Hepatocyte (in vitro differentiated cells): ENCODE results near the gene RNF4.

ENCODE experiments used
- EZH2 ChIP-seq: fragments of 200-600 bp; sonication (generic); IDR thresholded peaks from 2 replicates; pipeline ENCODE4 v1.6.1; 2016; ENCODE audit warnings: antibody characterized with exemption, mild to moderate bottlenecking, borderline replicate concordance
- TF ChIP-seq, protein P1 (sequence below): fragments of 200-600 bp; sonication (generic); IDR thresholded peaks from 2 replicates; pipeline ENCODE4 v1.5.1; 2016; ENCODE audit warnings: antibody characterized with exemption, mild to moderate bottlenecking; ENCODE audit not compliant: poor library complexity

- TF ChIP-seq EZH2, result no peak
- TF ChIP-seq, protein P1, sequence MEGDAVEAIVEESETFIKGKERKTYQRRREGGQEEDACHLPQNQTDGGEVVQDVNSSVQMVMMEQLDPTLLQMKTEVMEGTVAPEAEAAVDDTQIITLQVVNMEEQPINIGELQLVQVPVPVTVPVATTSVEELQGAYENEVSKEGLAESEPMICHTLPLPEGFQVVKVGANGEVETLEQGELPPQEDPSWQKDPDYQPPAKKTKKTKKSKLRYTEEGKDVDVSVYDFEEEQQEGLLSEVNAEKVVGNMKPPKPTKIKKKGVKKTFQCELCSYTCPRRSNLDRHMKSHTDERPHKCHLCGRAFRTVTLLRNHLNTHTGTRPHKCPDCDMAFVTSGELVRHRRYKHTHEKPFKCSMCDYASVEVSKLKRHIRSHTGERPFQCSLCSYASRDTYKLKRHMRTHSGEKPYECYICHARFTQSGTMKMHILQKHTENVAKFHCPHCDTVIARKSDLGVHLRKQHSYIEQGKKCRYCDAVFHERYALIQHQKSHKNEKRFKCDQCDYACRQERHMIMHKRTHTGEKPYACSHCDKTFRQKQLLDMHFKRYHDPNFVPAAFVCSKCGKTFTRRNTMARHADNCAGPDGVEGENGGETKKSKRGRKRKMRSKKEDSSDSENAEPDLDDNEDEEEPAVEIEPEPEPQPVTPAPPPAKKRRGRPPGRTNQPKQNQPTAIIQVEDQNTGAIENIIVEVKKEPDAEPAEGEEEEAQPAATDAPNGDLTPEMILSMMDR, result no peak
Measured at GRCh38 chr4:2428496-2429213, 40.3 kb upstream of the RNF4 start.
